A673 (cell line): Measurements from ENCODE around the gene KLB. TPM values are rescaled to one million over a fixed set of nuclear protein-coding genes. Genes with fewer than 3 reads are reported as not detected.

Experiments
- BruUV-seq: library from RNA; stranded (reverse); fragments of 400-500 nt; replicated peaks from 2 replicates; lab custom pipeline; 2021; lab: Mats Ljungman, UMichigan
- CTCF ChIA-PET: fragments of 300-600 bp; sonication (Branson Sonifier 250); formaldehyde crosslinking; loops from one replicate; lab custom pipeline; 2022; ENCODE audit warnings: antibody characterized with exemption; lab: Charles Lee
- POLR2A ChIA-PET: fragments of 300-600 bp; sonication (Branson Sonifier 250); formaldehyde crosslinking; loops from one replicate; lab custom pipeline; 2022; ENCODE audit warnings: antibody characterized with exemption; ENCODE audit not compliant: low non-redundant PET; lab: Charles Lee
- DNase-seq: peaks from one replicate; pipeline ENCODE4 v3.0.0-alpha.2; 2015; ENCODE audit warnings: low spot score
- H3K27ac ChIP-seq: fragments of 200-600 bp; sonication (generic); 2 replicates; pipeline ENCODE4 v1.5.1; 2016; ENCODE audit warnings: mixed run types, low read depth, mild to moderate bottlenecking, mixed read lengths, antibody characterized with exemption, low read length; ENCODE audit not compliant: poor library complexity, severe bottlenecking
- H3K27me3 ChIP-seq: fragments of 200-600 bp; sonication (generic); replicated peaks from 2 replicates; pipeline ENCODE4 v1.6.1; 2017; ENCODE audit warnings: mixed run types, low read depth, mild to moderate bottlenecking, mixed read lengths, antibody characterized with exemption, low read length; ENCODE audit not compliant: insufficient read depth, poor library complexity
- H3K36me3 ChIP-seq: fragments of 200-600 bp; sonication (generic); 2 replicates; pipeline ENCODE4 v1.6.1; 2016; ENCODE audit warnings: mixed run types, mild to moderate bottlenecking, mixed read lengths, antibody characterized with exemption, low read length; ENCODE audit not compliant: insufficient read depth, poor library complexity, severe bottlenecking
- H3K4me1 ChIP-seq: fragments of 200-600 bp; sonication (generic); 2 replicates; pipeline ENCODE4 v1.6.1; 2017; ENCODE audit warnings: mixed run types, mild to moderate bottlenecking, mixed read lengths, antibody characterized with exemption, low read length; ENCODE audit not compliant: insufficient read depth, poor library complexity, severe bottlenecking
- H3K4me3 ChIP-seq: fragments of 200-600 bp; sonication (generic); 2 replicates; pipeline ENCODE4 v1.5.1; 2016; ENCODE audit warnings: low read depth, mixed run types, mild to moderate bottlenecking, mixed read lengths, low read length; ENCODE audit not compliant: poor library complexity, severe bottlenecking
- H3K9me3 ChIP-seq: fragments of 200-600 bp; sonication (generic); 2 replicates; pipeline ENCODE4 v1.6.1; 2016; ENCODE audit warnings: mixed run types, low read depth, mild to moderate bottlenecking, mixed read lengths, antibody characterized with exemption, low read length; ENCODE audit not compliant: poor library complexity, severe bottlenecking
- CTCF ChIP-seq: fragments of 300-800, 200-600 bp; sonication (generic); conservative IDR thresholded peaks from 2 replicates; pipeline ENCODE4 v1.5.1; 2017; ENCODE audit warnings: low read depth, mild to moderate bottlenecking, antibody characterized with exemption, low read length, moderate library complexity, mixed read lengths
- EZH2 ChIP-seq: fragments of 200-600 bp; sonication (generic); IDR thresholded peaks from 2 replicates; pipeline ENCODE4 v1.6.1; 2017; ENCODE audit warnings: borderline replicate concordance, low read depth, mild to moderate bottlenecking, mixed read lengths, antibody characterized with exemption, low read length; ENCODE audit not compliant: poor library complexity, severe bottlenecking
- intact Hi-C: fragments of 100-400 bp; cut with micrococcal nuclease; formaldehyde crosslinking; loops from one replicate; pipeline ENCODE4 v1.10.0; 2022; ENCODE audit not compliant: unreplicated experiment
- total RNA-seq: library from RNA; stranded (reverse); gene quantifications from 2 replicates; pipeline ENCODE4 v1.2.3, GENCODE V29; 2021

The KLB gene
- total RNA-seq, 1 experiment from 2014 or later = not detected

- Histone ChIP-seq H3K36me3 (peaks cover 46% of the 10 kb centered on the region), H3K27ac (peak within 1 kb of the TSS; percentile 94), H3K27me3 (no peaks in the 10 kb centered on the region), H3K9me3 (no peaks in the 10 kb centered on the region), H3K4me3 (peak within 1 kb of the TSS; percentile 93), H3K4me1 (peaks cover 18% of the 10 kb centered on the region)
- TF ChIP-seq CTCF = no peak
- no peak for TF ChIP-seq EZH2
- DNase-seq = peak; percentile 98
- POLR2A ChIA-PET = interaction anchor here (1.0 kb wide), 1 partner anchor 11 kb away, joined by 3 read pairs; no protein-coding TSS in a partner anchor
- intact Hi-C loops = no loop called here
- CTCF ChIA-PET = interaction anchor here (0.5 to 1.9 kb wide), 2 partner anchors 11 to 349 kb away, joined by 4 to 8 read pairs; no protein-coding TSS in a partner anchor
- BruUV-seq = no TSS peak
These were observed 52.0 kb downstream of the KLB start, which contains the start of the genes LIAS and RPL9 for GRCh38 chr4:39458505-39459300. TSS of gene LIAS (plus strand) at chr4:39459056. CDS start at chr4:39459118, 62 bp downstream. TSS of gene RPL9 (minus strand) at chr4:39458922. CDS start at chr4:39458439, 483 bp downstream.

- Histone ChIP-seq H3K27me3 (no peaks in the 10 kb centered on the region), H3K9me3 (no peaks in the 10 kb centered on the region), H3K4me3 (no peak overlapping the region), H3K4me1 (peaks cover 8% of the 10 kb centered on the region), H3K27ac (peak overlapping the region; percentile 46), H3K36me3 (peaks cover 3% of the 10 kb centered on the region)
- CTCF ChIA-PET = interaction anchor here (0.6 kb wide), 1 partner anchor 247 kb away, joined by 3 read pairs; no protein-coding TSS in a partner anchor
- POLR2A ChIA-PET = no interaction called here
- no peak for TF ChIP-seq EZH2
- TF ChIP-seq CTCF = peak; percentile 31; the same call in 1 of the 2 replicates
- no TSS peak for BruUV-seq
- peak; percentile 84 for DNase-seq
- intact Hi-C loops = loop anchor here (5.0 to 10.0 kb wide), 2 partner anchors 592 to 860 kb away; partner anchors contain the start of gene N4BP2
These were observed 58.3 kb downstream of the KLB start for GRCh38 chr4:39464886-39465501.

GRCh38 chr4:39466747-39467146, 60.0 kb downstream of the KLB start:
- ChIA-PET CTCF (no interaction called here), POLR2A (interaction anchor here (0.5 to 0.6 kb wide), 2 partner anchors 28 to 39 kb away, joined by 3 read pairs; no protein-coding TSS in a partner anchor)
- H3K36me3 ChIP-seq = peaks cover 3% of the 10 kb centered on the region
- no peaks in the 10 kb centered on the region for H3K27me3 ChIP-seq
- H3K4me1 ChIP-seq = peaks cover 8% of the 10 kb centered on the region
- H3K4me3 ChIP-seq = no peak overlapping the region
- TF ChIP-seq CTCF (no peak), EZH2 (no peak)
- H3K27ac ChIP-seq = no peak overlapping the region
- DNase-seq = no peak
- intact Hi-C loops = loop anchor here (5.0 to 10.0 kb wide), 2 partner anchors 591 to 858 kb away; partner anchors contain the start of gene N4BP2
- no TSS peak for BruUV-seq
- H3K9me3 ChIP-seq = no peaks in the 10 kb centered on the region
